Measurements from ENCODE around the gene MEGF6.

- TF ChIP-seq POLR2AphosphoS5 (IDR thresholded peaks at IDR 0.05; ENCODE audit: insufficient read depth, low read depth, low read length), result no peak
- TF ChIP-seq, protein P1, sequence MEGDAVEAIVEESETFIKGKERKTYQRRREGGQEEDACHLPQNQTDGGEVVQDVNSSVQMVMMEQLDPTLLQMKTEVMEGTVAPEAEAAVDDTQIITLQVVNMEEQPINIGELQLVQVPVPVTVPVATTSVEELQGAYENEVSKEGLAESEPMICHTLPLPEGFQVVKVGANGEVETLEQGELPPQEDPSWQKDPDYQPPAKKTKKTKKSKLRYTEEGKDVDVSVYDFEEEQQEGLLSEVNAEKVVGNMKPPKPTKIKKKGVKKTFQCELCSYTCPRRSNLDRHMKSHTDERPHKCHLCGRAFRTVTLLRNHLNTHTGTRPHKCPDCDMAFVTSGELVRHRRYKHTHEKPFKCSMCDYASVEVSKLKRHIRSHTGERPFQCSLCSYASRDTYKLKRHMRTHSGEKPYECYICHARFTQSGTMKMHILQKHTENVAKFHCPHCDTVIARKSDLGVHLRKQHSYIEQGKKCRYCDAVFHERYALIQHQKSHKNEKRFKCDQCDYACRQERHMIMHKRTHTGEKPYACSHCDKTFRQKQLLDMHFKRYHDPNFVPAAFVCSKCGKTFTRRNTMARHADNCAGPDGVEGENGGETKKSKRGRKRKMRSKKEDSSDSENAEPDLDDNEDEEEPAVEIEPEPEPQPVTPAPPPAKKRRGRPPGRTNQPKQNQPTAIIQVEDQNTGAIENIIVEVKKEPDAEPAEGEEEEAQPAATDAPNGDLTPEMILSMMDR (IDR thresholded peaks at IDR 0.05; ENCODE audit: extremely low read depth in 1 of 2, insufficient read depth in 1 of 2, low read depth in 1 of 2, low read length in 2 of 2), result no peak
- TF ChIP-seq POLR2A (IDR thresholded peaks at IDR 0.05; ENCODE audit: low read depth, low read length), result no peak
- TF ChIP-seq EZH2 (IDR thresholded peaks at IDR 0.05; ENCODE audit: borderline replicate concordance, low read depth, low read length, severe bottlenecking), result no peak
- TF ChIP-seq GATA2 (IDR thresholded peaks at IDR 0.05; ENCODE audit: insufficient read depth, insufficient read length, low read depth, low read length), result no peak
- TF ChIP-seq, protein P2, sequence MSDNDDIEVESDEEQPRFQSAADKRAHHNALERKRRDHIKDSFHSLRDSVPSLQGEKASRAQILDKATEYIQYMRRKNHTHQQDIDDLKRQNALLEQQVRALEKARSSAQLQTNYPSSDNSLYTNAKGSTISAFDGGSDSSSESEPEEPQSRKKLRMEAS (IDR thresholded peaks at IDR 0.05; ENCODE audit: insufficient read depth, insufficient read length), result no peak
- no peak for TF ChIP-seq FOS (IDR thresholded peaks at IDR 0.05; ENCODE audit: borderline replicate concordance, insufficient read depth, low read length)
Measured at GRCh38 chr1:3542676-3543075, 68.6 kb downstream of the MEGF6 start.

Data from endothelial cell of umbilical vein (primary cell).